ENCODE results near the gene RAX2.

RAX2 gene

DNA sequence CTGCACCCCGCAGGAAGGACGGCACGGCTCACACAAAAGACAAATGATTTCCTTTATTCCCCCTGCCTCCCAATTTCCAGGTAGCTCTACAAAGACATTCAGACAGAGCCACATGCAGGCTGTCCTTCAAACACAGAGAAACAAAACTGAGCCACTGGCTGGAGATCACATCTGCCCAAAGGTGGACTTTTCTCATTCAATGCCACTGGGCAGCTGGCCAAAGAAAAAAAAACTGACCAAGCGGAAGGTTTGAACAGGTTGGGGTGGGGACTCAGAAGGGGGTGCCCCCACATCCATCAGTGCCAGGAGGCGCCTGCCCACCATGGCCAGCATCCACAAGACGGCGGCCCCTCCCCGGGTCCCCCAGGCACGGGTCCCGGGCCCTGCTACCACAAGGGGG, 32.0 kb upstream of the RAX2 start:
- no peak overlapping the region for H3K4me3 ChIP-seq (ENCODE audit: low read length)
- DNase-seq (ENCODE audit: low read depth, low spot score) = no peak

DNA sequence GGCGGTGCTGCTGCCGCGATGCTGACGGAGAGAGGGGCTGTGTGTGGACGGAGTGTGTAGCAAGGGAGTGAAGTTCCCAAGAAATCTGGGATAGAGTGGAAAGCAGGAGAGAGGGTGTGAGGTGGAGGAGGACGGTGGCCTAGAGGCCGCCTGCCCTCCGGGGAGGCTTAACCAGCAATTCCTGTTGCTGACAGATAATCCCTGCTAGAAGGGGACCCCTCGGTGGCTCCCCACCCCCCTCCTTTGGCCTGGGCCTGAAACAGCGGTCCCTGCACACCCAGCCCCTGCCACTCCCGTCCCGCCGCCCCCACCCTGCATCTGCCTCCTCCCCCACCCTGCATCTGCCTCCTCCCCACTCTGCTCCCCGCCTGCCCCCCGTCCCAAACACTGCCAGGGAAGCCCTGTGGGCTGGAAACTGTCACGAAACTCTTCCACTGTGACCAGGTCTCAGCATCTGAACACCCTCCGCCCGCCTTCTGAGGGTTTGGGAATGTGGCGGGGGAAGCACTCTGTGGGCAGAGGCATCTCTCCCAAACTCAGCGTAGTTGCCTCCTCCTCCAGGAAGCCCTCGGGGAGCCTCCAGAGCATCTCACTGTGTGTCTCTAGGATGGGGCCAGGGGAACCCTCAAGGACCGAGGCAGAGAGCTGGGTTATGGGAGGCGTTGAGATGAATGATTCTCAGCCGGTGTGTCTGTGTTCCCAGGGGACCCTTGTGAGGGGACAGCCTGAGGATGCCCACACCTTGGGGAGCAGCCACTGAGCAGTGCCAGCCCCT, 31.3 kb upstream of the RAX2 start:
- no peak overlapping the region for H3K4me3 ChIP-seq (ENCODE audit: low read length)
- DNase-seq (ENCODE audit: low read depth, low spot score) = no peak

DNA sequence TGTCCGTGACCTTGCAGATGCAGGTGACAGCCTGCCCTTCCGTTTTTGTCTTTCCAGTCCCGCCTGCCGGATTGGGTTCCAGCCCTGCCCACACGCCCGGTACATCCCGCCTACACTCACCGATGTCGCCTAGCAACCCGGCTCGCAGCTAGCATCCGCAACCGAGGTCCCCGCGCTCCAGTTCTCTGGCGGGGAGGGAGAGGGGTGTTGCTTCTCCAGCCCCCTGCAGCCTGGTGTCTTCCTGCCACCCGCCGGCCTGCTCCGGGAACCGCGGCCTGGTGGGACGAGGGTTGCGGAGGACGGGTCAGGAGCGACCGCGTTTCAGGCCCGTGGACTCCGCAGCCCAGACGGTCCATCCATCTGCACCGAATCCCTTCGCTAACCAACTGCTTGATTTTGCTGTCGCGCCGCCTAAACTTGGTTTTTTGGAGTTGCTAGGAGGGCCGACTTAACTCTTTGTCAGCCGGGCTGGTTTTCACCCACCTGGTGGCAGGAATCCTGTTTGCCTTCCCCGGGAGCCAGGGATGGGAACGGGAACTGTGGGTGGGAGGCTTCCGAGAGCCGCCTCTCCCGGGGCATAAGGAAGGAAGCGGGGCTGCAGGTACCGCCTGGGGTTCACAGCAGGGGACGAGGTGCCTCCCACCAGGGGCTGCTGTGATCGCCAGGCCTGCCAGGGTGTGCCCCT, 29.5 kb upstream of the RAX2 start:
- no peak overlapping the region for H3K4me3 ChIP-seq (ENCODE audit: low read length)
- no peak for DNase-seq (ENCODE audit: low read depth, low spot score)

DNA sequence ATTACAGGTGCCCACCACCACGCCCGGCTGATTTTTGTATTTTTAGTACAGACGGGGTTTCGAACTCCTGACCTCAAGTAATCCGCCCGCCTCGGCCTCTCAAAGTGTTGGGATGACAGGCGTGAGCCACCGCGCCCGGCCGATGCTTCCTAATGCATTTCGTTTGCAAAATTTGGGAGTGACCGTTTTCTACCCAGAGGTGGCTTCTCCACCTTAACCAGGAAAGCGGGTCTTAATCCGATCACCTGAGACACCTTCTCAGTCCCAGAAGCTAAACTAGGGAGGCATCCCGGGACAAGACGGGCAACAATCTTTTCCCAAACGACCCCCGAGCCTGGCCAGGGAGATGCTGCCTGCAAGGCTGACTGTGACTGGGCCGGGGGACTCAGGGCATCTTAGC, 29.0 kb upstream of the RAX2 start:
- no peak overlapping the region for H3K4me3 ChIP-seq (ENCODE audit: low read length)
- DNase-seq (ENCODE audit: low read depth, low spot score) = no peak

DNA sequence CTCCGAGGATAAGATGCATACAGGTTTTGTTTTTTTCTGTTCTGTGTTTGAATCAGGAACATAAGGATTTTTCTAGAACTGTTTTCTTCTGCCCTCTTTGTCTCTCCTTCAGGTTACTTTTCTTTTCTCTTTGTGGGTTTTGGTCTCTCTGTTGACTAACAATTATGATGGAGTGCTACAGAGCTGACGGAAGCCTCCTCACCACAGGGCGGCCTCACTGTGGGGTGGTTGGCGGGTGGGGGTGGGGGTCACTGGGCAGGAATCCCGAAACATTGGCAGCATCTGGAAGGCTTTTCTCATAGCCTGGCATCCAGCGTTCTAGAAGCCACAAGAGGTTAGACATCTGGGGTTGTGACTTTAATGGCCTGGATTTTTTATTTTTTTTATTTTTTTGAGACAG, 26.1 kb upstream of the RAX2 start:
- no peak overlapping the region for H3K4me3 ChIP-seq (ENCODE audit: low read length)
- DNase-seq (ENCODE audit: low read depth, low spot score) = peak; percentile 78

DNA sequence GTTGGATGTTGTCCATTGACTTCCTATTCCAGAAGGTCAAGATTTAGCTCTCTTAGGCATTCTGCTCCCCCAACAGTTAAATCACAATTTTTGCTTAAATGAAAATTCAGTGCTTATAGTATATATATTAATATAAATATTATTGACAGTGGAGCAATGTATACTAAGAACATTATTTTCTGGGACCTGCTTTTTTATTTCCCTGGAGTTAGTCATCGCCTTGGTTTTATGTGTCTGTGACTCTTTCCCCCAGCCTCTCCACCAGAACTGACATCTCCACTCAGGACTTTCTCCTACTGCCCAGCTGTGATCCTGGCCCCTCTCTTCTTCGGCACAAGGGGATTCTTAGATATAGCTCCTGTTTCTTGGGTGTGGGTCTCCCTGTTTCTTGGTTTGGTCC, 24.3 kb upstream of the RAX2 start:
- DNase-seq (ENCODE audit: low read depth, low spot score) = no peak
- no peak overlapping the region for H3K4me3 ChIP-seq (ENCODE audit: low read length)

DNA sequence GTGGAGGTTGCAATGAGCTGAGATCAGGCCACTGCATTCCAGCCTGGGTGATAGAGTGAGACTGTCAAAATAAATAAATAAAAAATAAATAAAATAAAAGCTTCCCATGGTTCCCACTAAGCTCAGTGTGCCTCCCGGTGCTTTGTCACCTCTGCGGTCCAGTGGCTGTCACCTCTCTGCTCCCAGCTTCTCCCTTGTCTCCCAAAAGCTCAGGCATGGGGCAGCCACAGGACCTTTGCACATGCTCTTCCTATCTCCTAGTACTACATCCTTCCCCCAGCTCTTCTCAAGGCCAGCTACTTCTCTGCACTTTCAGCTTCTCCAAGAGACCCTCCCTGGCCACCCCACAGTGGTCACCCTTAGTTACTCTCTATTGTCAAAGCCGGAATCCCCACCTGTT, 21.8 kb upstream of the RAX2 start:
- no peak for DNase-seq (ENCODE audit: low read depth, low spot score)
- no peak overlapping the region for H3K4me3 ChIP-seq (ENCODE audit: low read length)

DNA sequence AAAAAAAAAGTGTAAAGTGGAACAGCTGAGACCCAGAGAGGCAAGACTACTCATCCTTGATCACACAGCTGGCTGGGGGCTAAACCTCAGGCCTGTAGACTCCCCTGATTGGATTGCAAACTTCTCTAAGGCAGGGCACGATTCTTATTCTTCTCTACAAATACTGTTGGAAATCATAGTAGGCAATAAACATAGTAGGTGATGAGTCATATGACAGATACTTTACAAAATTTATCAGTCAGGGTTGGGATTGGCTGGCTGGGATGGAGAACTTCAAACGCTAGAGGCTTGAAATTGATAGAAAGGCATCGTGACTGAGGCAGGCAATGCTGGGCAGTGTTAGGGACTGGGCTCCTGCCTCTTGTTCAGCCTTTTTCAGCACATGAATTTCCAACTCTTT, 20.1 kb upstream of the RAX2 start:
- no peak for DNase-seq (ENCODE audit: low read depth, low spot score)
- H3K4me3 ChIP-seq (ENCODE audit: low read length) = no peak overlapping the region

DNA sequence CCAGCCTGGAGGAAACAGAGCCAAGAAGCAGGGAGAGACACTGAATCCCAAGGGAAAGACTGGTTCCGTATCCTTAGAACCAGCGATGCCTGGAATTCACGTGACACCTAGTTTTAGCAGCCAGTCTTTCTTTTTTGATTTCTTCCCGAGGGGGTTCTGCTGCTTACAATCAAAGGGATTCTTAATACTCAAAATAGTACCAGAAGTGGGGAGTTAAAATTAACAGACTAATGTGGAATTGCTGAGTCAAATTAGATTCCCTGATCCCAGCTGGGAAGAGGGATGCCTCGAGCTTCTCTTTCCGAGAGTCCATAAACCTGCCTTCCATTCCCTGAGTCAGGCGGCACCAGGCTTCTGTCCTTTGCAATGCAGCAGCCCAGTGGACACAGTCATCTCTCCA, 18.9 kb upstream of the RAX2 start:
- no peak overlapping the region for H3K4me3 ChIP-seq (ENCODE audit: low read length)
- no peak for DNase-seq (ENCODE audit: low read depth, low spot score)

DNA sequence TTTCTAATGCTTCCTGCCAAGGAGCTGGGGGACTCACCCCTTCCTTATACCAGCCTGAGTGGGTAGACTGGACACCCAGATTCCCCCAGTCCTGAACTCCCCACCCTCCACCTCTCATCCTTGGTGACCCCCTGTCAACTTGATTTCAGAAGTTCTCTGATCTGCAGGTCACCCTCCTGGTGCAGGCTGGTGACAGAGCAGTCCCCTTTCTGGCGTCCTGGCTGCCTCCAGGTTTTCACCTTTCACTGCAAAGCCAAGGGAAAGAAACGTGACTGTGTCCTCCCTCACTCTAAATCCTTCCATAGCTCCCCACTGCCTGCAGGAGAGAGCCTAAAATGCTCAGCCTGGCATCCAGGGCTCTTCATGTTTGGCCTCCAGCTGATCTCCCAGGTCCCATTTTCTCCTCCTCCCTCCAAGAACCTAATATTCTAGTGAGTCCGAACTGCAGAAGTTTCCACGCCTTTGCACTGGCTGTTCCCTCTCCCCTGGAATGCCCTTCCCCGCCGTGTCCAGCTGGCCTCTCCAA, 18.2 kb upstream of the RAX2 start:
- no peak overlapping the region for H3K4me3 ChIP-seq (ENCODE audit: low read length)
- DNase-seq (ENCODE audit: low read depth, low spot score) = no peak

DNA sequence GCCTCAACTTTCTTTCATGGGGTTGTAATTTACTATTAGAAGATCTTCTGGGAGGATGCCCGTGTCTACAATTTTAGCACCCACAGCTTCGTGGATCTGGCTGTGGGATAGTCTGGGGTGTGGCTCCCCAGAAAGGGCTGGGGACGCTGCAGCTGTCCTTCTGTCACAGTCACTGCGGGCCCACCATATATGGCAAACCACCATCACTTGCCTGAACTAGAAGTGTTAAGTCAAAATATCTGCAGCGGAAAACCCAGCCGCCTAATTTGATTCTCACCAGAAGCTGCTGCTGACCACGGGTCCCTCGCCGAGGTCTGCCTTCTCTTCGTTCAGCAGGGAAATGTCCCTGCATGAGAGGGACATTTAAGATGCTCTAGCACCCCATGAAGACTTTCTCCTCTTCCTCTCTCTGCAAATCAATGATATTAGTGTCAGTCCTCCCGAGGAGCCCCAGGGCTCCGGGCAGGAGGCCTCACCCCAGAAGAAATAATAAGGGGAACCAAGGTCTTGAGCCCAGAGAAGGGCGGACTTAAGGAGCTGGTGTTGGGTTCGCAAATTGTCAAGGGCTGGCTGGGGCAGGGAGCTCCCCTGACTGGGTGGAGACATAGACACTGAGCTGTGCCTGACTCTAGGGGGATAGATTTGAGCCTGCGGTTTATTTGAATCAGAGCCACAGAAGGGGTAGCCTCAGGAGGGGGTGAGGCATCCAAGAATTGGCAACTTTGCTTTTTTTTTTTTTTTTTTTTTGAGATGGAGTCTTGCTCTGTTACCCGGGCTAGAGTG, 17.2 kb upstream of the RAX2 start:
- no peak overlapping the region for H3K4me3 ChIP-seq (ENCODE audit: low read length)
- no peak for DNase-seq (ENCODE audit: low read depth, low spot score)

DNA sequence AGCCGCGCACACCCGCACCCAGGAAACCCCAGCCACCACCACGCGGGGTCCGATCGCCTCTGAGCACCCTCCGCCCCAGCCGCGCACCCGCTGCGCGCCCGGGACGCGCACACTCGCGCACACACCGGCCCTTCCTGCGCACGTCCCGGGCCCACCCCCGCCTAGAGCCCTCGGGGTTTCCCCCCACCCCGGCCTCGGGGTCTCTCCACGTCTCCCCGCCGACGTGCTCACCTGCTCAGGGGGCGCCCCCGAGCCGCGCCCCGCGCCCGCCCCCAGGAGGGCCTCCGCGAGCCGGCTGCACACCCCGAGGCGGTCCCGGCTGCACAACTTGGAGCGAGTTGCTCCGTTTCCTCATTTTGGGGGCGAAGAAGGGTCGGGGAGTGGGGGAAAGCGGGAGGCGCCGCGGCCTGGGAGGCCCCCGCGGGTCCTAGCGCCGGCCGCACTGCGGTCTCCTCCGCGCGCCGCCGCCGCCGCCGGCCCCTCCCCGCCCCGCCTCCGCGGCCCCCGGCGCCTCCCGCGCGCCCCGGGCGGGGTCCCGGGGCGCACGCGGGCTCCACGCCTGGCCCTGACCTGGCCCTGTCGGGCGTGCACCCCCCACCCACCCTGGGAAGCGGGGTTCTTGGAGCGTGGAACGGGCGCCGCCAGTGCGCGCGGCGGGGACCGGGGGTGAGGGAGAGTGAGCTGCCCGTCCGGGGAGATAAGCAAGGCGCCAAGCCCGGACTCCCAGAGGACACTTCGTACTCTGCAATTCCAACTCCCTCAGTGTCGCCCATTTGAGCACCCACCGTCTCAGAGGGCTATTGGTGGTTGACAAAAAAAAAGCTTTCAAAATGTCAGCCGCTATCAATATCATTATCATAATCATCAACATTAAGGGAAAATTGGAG, 14.2 kb upstream of the RAX2 start, which contains the start of gene MATK:
Gene MATK (minus strand): TSS at position 444 of the 887 bp plus-strand sequence. CDS start 1,246 bp downstream, outside the sequence.
- H3K4me3 ChIP-seq (ENCODE audit: low read length) = no peak within 1 kb of the TSS
- DNase-seq (ENCODE audit: low read depth, low spot score) = no peak

DNA sequence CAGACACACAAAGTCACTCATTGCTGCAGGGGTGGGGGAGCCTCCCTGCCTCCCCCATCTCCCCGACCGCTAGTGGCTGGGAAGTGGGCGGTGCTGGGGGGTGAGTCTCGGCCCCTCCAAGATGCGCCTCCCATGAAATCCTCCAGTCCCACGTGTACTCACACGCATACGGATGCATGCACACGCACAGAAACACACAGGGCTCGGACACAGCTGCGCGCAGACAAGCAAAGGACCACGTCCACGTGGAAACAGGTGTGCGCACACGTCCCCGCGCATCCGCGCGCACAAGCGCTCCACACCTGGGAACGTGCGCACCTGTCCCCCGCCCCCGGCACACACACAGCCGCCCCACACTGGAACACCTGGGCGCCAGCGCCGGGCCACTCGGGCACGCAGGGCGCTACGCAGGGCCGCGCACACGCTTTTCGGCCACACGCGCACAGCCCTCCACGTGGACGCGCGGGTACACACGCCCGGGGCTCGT, 13.5 kb upstream of the RAX2 start:
- H3K4me3 ChIP-seq (ENCODE audit: low read length) = no peak overlapping the region
- no peak for DNase-seq (ENCODE audit: low read depth, low spot score)

DNA sequence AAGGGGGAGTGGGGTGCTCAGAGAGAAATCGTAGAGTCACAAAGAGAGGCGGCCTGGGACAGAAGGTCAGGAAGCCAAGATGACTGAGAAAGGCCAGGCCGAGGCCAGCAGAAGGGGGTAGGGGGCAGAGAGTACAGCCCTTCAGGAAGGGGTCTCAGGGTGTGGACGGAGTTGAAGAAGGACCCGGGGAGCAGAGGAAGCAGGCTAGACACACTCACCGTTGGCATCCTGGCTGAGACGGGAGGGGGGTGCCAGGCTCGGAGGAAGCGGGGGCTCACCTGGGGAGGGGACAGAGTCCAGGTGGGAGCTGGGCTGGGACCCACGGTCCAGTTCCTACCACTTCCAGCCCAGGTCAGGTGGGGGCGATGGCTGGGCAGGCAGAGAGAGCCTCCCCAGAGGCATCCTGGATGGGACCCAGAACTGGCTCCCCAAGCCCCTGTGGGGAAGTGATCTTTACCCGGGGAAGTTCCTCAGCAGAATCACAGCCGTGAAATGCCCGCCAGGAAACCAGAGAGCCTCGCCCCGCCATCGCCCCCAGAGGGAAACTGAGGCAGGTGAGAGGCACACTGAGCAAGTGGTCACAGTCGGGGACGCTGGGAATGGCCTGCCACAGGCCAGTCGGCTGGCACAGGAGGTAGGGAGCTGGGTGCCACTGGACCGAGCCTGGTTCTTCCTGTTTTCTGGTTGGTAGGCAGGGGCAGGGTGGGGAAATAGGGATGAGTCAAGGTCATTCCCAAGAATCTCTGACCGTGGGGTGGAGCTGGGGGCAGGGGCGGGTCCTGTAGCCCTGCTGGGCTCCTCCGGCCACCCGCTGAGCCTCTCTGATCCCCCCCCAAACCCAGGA, 12.8 kb upstream of the RAX2 start:
- DNase-seq (ENCODE audit: low read depth, low spot score) = no peak
- H3K4me3 ChIP-seq (ENCODE audit: low read length) = no peak overlapping the region

DNA sequence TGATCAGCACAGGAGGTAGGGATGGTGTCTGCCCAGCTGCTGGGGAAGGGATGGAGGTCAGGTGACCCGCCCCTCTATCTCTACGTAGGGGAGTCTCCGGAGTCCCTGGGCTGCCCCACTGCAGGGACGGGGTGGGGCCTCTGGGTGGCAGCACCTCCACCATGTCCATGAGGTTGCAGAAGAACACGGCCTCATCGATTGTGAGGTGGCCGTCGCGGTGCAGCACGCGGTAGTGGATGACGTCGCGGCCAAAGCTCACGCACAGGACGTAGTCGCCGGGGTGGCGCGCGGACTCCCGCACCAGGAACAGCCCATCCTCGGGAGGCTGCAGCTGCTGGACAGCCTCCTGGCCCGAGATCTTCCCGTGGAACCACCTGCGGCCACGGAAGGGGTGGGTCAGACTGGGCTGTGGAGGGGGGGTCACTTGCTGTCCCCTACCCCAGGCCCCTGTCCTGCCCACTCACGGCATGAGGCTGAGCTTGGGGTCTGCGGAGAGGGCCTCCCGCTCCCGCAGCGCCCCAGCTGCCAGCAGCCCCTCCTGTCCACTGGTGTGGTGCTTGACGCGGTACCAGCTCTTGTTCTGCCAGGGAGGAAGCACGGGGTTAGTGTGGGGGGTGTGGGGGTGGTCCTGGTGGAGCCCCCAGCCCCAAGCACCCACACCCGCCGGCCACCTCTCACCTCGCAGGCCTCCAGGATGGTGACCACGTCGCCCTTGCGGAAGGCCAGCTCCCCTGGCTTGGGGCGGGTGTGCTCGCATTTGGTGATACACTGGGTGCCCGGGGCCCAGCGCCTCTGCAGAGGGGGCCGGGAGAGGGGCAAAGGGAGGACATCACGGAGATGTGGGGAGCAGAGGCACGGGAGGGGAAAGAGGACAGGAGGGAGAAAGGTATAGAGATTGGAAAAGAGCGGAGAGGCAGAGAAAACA, 11.9 kb upstream of the RAX2 start:
- H3K4me3 ChIP-seq (ENCODE audit: low read length) = no peak overlapping the region
- no peak for DNase-seq (ENCODE audit: low read depth, low spot score)

DNA sequence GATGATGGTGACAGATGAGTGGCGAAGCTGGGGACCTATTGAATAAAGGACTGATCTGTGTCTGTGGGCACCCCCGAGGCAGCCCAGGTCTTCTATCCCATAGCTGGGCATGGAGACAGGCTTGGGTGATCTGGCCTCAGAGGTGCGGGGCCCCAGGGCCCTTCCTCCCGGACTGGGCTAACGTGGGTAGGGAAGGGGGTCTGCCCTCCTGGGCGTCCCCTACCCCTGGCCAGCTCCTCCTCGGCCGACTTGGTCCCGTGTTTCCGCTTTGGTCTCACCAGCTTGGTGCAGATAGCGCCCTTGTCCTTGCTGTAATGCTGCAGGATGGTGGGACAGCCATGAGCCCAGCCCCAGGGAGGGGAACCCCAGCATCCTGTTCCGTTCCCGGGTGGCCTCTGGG, 10.9 kb upstream of the RAX2 start:
- no peak overlapping the region for H3K4me3 ChIP-seq (ENCODE audit: low read length)
- DNase-seq (ENCODE audit: low read depth, low spot score) = no peak

DNA sequence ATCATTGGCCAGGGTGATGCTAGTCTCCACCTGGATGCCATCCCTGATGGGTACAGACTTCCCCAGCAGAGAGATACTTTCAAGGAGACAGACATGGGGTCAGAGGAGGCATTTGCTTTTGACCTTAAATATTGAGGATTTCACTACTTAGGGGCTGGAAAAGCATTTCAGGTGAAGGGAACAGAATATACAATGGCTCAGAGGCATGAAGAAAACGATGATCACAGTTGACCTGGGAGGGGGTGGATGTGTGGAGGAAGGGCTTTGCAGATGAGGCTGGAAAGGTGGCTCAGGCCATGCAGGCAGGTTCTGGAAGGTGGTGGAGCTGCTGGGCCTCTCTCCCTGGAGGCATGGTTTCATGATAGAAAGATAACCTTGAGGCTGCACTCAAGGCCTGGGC, 10.3 kb upstream of the RAX2 start:
- no peak for DNase-seq (ENCODE audit: low read depth, low spot score)
- H3K4me3 ChIP-seq (ENCODE audit: low read length) = no peak overlapping the region

Measured in Jurkat, Clone E6-1 (cell line).